GM12874 (cell line): ENCODE data around the gene GALNT10.
A peak's percentile ranks its signal among the peaks of the same experiment; 100 is the strongest.

Source experiments
- CTCF ChIP-seq: IDR thresholded peaks from 2 replicates; pipeline ENCODE4 v1.5.1; 2011; ENCODE audit warnings: low read depth, mild to moderate bottlenecking, control low read depth, low read length, moderate library complexity; ENCODE audit not compliant: insufficient read depth

Gene GALNT10

DNA sequence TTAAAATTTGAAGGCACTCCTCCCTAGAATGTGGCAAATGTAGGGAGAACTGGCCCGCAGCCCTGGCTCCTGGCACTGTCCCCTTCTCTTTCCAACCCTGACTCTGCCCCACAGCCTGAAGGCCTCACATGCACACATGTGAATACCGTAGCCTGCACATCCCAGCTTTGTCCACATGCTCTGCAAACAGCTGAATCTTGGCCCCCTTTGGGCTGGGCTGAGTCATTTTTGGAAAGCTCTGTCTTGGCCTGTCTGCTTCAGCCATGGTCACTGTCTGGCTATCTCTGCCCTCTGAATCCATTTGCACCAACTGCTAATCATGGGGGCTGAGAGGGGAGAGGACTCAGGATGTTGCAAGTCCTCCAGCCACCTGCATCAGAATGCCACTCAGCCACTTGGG lies 22.1 kb upstream of the GALNT10 start:
- no peak for TF ChIP-seq CTCF

GRCh38 chr5:154172785-154173184 lies 17.7 kb upstream of the GALNT10 start:
- no peak for TF ChIP-seq CTCF

- TF ChIP-seq CTCF, result no peak
These were observed 16.4 kb upstream of the GALNT10 start for GRCh38 chr5:154174091-154174490.

DNA sequence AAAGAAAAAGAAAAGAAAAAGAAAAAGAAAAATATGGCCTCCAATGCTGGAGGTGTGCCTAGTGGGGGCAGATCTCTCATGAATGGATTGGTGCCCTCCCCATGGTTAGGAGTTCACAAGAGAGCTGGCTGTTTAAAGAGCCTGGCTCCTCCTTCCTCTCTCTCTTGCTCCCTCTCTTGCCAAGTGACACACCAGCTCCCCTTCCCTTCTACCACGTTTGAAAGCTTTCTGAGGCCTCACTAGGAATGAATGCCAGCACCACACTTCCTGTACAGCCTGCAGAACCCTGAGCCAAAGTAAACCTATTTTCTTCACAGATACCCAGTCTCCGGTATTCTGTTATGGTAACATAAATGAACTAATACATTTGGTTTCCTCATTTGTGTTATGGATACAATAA lies 14.4 kb upstream of the GALNT10 start:
- no peak for TF ChIP-seq CTCF

GRCh38 chr5:154178661-154179060 lies 11.9 kb upstream of the GALNT10 start:
- no peak for TF ChIP-seq CTCF

GRCh38 chr5:154179846-154180710 lies 10.5 kb upstream of the GALNT10 start:
- peak; percentile 71 for TF ChIP-seq CTCF

DNA sequence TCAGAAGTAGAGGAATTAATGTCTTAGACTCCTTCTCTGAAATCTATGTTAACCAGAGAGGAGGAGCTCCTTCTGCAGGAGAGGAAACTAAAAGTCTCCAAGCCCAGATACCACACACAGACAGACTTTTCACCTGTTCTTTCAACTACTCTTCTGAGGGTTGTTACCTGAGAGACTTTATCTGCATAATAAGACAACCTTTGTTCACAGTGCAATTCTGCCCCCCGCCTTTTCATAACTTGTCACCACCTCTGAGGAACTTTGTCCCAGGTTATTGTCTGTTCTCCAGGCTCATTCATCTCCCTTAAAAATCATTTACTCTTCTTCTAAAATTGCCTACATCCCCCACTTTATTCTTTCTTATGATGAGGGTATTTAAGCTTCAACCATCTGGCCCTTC lies 9.4 kb upstream of the GALNT10 start:
- no peak for TF ChIP-seq CTCF
